Fibroblast of peridontal ligament (primary cell): Measurements from ENCODE around the gene PIWIL4.

Experiments used
- DNase-seq: peaks from one replicate; pipeline ENCODE4 v3.0.0-alpha.2; 2010; ENCODE audit errors: extremely low read depth

The PIWIL4 gene

GRCh38 chr11:94567181-94567670, at the start of gene PIWIL4:
TSS of gene PIWIL4 (plus strand) at chr11:94567368. CDS start at chr11:94567519, 151 bp downstream.
- no peak for DNase-seq

- DNase-seq, result no peak
These were observed 48.9 kb upstream of the PIWIL4 start for GRCh38 chr11:94518300-94518699.

- DNase-seq, result peak; percentile 66
These were observed 47.6 kb upstream of the PIWIL4 start for GRCh38 chr11:94519478-94520084.

DNA sequence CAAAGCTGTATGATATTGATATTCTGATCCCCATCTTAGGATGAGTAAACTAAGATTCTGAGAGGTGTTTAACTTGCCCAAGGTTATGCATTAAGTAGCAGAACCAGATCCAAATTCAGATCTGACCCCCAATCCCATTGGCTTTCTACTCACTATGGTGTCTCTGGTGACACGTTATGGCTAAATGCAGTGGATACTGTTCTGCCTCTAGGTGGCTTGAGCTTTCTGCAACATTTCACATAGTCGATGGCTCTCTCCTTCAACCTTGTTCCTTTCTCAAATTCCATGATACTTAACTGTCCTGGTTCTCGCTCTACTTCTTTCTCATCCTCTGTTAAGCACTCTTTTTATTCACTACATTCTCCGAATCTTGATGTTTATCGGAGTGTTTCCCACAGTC, 45.5 kb upstream of the PIWIL4 start:
- no peak for DNase-seq

DNA sequence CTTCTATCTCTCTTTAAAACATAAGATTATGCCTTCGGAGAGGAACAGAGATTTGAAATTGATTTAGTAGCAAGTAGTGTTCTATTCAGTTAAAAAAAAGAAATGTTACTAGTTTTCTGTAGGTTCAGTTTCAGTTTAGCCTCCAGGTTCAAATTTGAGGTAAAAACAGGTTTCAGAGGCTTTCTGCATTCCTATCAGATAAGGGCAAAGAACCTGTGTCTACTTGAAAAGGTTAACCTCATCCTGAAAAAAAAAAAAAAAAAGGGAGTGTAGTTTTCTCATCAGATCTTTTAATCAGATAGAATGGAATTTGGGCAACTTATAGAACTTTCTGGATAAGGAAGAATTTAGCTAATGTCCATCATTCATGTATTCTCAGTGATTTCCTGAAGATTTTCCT, 42.8 kb upstream of the PIWIL4 start:
- no peak for DNase-seq

- DNase-seq, result peak; percentile 70
These were observed 41.4 kb upstream of the PIWIL4 start for GRCh38 chr11:94525546-94526324.

GRCh38 chr11:94526645-94527438, 40.3 kb upstream of the PIWIL4 start:
- DNase-seq, result no peak

DNA sequence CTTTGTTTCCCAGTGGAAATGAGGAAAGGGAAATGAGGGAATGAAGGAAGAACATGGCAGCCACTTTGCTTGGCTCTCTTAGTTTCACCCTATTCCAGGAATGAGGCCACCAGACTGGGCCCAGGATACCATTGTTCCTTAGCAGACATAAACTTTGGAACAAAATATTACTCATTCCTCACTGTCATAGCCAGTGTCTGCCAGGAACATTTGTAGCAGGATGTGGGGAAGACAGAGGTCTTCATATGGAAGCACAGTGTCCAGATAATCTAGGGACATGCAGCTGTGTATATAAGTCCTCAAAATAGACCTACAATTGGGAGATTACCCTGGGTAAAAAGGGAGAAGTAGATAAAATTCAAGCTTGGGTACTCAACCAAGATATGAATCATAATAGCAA, 38.6 kb upstream of the PIWIL4 start:
- no peak for DNase-seq

- DNase-seq, result no peak
These were observed 35.0 kb upstream of the PIWIL4 start for GRCh38 chr11:94532211-94532610.

- DNase-seq, result no peak
These were observed 34.0 kb upstream of the PIWIL4 start for GRCh38 chr11:94533206-94533605.

DNA sequence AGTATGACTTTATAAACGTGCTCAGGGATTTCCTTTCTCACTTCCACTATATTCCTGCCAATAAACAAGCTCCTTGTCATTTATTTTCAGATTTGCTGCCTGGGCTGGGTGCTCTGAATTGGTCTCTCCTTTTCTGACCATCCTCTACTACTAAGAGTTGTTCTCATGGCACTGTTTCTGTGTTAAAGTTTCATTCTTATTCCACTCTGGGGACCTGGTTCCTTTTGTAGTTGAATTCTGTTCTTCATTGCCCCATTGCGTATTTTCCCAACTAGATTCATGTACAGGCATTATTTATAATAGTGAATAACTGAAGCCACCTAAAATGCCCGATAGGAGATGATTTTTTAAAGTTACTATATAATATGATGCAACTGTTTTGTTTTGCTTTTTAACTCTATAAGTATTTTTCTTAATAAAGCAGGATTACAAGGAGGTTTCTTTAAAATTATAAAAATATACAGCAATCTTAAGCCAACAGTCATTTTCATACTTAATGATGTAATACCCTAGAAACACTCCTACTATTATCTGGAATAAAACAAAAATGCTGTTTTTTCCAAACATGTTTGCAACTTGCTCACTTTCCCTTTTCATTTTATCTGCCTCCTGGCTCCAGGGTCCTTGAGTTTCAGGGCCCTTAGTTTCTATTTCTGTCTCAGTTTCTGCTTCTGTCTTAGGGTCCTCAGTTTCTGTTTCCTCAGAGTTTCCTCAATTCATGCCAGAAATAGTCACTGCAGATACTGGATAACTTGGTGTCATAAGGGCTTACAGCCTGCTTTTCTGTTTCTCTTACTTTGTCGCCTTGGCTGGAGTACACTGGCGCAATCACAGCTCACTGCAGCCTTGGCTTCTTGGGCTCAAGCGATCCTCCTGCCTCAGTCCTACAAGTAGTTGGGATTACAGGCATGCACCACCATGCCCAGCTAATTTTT, 33.2 kb upstream of the PIWIL4 start:
- DNase-seq, result no peak

DNA sequence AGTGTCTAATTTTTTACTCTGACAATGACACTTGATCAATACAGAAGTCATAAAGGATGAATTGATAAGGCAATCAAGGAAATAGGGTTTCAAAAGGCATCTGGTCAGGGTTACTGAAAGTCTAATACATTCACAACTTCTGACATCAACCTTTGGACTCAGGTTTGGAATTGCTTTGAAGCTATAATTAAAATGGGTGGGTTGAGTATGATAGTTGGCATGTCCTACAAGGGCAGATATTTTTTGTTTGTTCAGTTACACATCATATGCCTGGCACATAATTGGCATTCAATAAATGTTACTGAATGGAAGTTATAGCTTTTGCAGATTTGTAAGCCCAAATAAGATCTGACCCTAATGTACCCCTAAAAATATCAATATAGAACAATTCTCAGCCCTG, 30.8 kb upstream of the PIWIL4 start:
- no peak for DNase-seq

- peak; percentile 49 for DNase-seq
These were observed 30.1 kb upstream of the PIWIL4 start for GRCh38 chr11:94537031-94537600.

DNA sequence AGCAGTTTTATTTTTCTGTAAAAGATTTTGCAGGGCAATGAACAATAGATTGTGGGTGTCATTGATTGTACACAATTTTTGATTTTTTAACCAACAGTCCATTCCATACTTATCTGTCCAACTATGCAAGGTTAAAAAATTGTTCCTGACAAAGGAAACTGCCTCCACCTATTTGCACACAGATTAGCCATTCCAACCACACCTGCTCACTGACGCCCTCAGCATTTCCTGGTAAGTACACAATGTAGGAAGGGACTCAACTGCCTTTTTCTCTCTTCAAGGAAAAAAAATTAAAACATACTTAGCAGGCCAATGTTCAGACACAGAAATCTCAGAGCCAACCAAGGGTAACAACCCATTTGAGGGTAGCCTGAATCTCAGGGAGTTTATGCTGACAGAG, 27.7 kb upstream of the PIWIL4 start:
- DNase-seq, result no peak

GRCh38 chr11:94543695-94544645, 23.2 kb upstream of the PIWIL4 start, which contains the start of gene FUT4:
TSS of gene FUT4 (plus strand) at chr11:94543921. CDS start at chr11:94544134, 213 bp downstream.
- DNase-seq, result peak; percentile 72

DNA sequence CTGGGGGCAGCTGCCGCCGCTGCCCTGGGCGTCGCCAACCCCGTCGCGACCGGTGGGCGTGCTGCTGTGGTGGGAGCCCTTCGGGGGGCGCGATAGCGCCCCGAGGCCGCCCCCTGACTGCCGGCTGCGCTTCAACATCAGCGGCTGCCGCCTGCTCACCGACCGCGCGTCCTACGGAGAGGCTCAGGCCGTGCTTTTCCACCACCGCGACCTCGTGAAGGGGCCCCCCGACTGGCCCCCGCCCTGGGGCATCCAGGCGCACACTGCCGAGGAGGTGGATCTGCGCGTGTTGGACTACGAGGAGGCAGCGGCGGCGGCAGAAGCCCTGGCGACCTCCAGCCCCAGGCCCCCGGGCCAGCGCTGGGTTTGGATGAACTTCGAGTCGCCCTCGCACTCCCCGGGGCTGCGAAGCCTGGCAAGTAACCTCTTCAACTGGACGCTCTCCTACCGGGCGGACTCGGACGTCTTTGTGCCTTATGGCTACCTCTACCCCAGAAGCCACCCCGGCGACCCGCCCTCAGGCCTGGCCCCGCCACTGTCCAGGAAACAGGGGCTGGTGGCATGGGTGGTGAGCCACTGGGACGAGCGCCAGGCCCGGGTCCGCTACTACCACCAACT, 22.4 kb upstream of the PIWIL4 start:
- no peak for DNase-seq

DNA sequence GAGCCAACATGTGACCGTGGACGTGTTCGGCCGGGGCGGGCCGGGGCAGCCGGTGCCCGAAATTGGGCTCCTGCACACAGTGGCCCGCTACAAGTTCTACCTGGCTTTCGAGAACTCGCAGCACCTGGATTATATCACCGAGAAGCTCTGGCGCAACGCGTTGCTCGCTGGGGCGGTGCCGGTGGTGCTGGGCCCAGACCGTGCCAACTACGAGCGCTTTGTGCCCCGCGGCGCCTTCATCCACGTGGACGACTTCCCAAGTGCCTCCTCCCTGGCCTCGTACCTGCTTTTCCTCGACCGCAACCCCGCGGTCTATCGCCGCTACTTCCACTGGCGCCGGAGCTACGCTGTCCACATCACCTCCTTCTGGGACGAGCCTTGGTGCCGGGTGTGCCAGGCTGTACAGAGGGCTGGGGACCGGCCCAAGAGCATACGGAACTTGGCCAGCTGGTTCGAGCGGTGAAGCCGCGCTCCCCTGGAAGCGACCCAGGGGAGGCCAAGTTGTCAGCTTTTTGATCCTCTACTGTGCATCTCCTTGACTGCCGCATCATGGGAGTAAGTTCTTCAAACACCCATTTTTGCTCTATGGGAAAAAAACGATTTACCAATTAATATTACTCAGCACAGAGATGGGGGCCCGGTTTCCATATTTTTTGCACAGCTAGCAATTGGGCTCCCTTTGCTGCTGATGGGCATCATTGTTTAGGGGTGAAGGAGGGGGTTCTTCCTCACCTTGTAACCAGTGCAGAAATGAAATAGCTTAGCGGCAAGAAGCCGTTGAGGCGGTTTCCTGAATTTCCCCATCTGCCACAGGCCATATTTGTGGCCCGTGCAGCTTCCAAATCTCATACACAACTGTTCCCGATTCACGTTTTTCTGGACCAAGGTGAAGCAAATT, 21.7 kb upstream of the PIWIL4 start:
- no peak for DNase-seq

GRCh38 chr11:94546162-94546470, 21.1 kb upstream of the PIWIL4 start:
- no peak for DNase-seq
